H1 (cell line): Measurements from ENCODE around the gene HHIP.

Experiments
- BRCA1 ChIP-seq: IDR thresholded peaks from 2 replicates; pipeline ENCODE4 v1.6.1; 2012; ENCODE audit warnings: low read depth, low read length, improper control_type of control experiment
- EP300 ChIP-seq, 2 experiments: IDR thresholded peaks; 1 replicate in 1 of 2; 2 replicates in 1 of 2; pipeline ENCODE4 v1.6.1; 2011 to 2012; ENCODE audit warnings: low read depth in 2 of 2, low read length in 2 of 2, mild to moderate bottlenecking in 2 of 2, borderline replicate concordance in 1 of 2, inconsistent platforms in 1 of 2, moderate library complexity in 1 of 2
- GABPA ChIP-seq: IDR thresholded peaks from 2 replicates; pipeline ENCODE4 v1.6.1; 2011; ENCODE audit warnings: mild to moderate bottlenecking, low read length, moderate library complexity, borderline replicate concordance; ENCODE audit not compliant: insufficient read depth
- HDAC2 ChIP-seq, 2 experiments: fragments of 300-600 bp in 1 of 2; sonication (generic) in 1 of 2; IDR thresholded peaks; 2 replicates each; pipeline ENCODE4 v1.6.1; 2011 to 2012; ENCODE audit warnings: low read depth in 2 of 2, low read length in 2 of 2, mild to moderate bottlenecking in 2 of 2, moderate library complexity in 2 of 2, borderline replicate concordance in 1 of 2, inconsistent platforms in 1 of 2
- JUN ChIP-seq: IDR thresholded peaks from 2 replicates; pipeline ENCODE4 v1.6.1; 2011; ENCODE audit warnings: low read depth, mild to moderate bottlenecking, improper control_type of control experiment, low read length
- MAX ChIP-seq: IDR thresholded peaks from 2 replicates; pipeline ENCODE4 v1.6.1; 2012; ENCODE audit warnings: inconsistent platforms
- NRF1 ChIP-seq: IDR thresholded peaks from 2 replicates; pipeline ENCODE4 v1.6.1; 2011; ENCODE audit warnings: mild to moderate bottlenecking, low read depth, low read length, improper control_type of control experiment
- POLR2A ChIP-seq, 2 experiments: IDR thresholded peaks; 1 replicate in 1 of 2; 2 replicates in 1 of 2; pipeline ENCODE4 v1.6.1; 2011; ENCODE audit warnings: low read depth in 2 of 2, low read length in 2 of 2, mild to moderate bottlenecking in 2 of 2; ENCODE audit errors: control extremely low read depth in 1 of 2
- POLR2AphosphoS5 ChIP-seq: IDR thresholded peaks from 2 replicates; pipeline ENCODE4 v1.6.1; 2011; ENCODE audit warnings: low read depth, low read length
- TAF1 ChIP-seq: IDR thresholded peaks from 2 replicates; pipeline ENCODE4 v1.6.1; 2011; ENCODE audit warnings: mild to moderate bottlenecking, low read depth, low read length
- TAF7 ChIP-seq: optimal IDR thresholded peaks from 2 replicates; pipeline ENCODE3; 2011; ENCODE audit warnings: low read depth, mild to moderate bottlenecking, inconsistent platforms, low read length, moderate library complexity, borderline replicate concordance

GRCh38 chr4:144687466-144687865 lies 41.5 kb downstream of the HHIP start:
- TF ChIP-seq BRCA1 (no peak), POLR2A (IDR thresholded peaks at IDR 0.05; ENCODE audit: control extremely low read depth in 1 of 2, low read depth in 2 of 2, low read length in 2 of 2) (no peak), GABPA (no peak), TAF7 (no peak), POLR2AphosphoS5 (no peak), NRF1 (no peak), MAX (no peak), TAF1 (no peak), EP300 (IDR thresholded peaks at IDR 0.05; ENCODE audit: borderline replicate concordance in 1 of 2, low read depth in 2 of 2, low read length in 2 of 2) (no peak), HDAC2 (IDR thresholded peaks at IDR 0.05; ENCODE audit: borderline replicate concordance in 1 of 2, low read depth in 2 of 2, low read length in 2 of 2) (no peak), JUN (no peak)
